NT2/D1 (cell line): Measurements from ENCODE around the gene SPEN.

Source experiments
- YY1 ChIP-seq: IDR thresholded peaks from 2 replicates; pipeline ENCODE4 v1.6.1; 2011; ENCODE audit not compliant: insufficient read length, insufficient read depth
- ZNF274 ChIP-seq: IDR thresholded peaks from 2 replicates; pipeline ENCODE4 v1.6.1; 2011; ENCODE audit warnings: mild to moderate bottlenecking, low read depth, low read length

DNA sequence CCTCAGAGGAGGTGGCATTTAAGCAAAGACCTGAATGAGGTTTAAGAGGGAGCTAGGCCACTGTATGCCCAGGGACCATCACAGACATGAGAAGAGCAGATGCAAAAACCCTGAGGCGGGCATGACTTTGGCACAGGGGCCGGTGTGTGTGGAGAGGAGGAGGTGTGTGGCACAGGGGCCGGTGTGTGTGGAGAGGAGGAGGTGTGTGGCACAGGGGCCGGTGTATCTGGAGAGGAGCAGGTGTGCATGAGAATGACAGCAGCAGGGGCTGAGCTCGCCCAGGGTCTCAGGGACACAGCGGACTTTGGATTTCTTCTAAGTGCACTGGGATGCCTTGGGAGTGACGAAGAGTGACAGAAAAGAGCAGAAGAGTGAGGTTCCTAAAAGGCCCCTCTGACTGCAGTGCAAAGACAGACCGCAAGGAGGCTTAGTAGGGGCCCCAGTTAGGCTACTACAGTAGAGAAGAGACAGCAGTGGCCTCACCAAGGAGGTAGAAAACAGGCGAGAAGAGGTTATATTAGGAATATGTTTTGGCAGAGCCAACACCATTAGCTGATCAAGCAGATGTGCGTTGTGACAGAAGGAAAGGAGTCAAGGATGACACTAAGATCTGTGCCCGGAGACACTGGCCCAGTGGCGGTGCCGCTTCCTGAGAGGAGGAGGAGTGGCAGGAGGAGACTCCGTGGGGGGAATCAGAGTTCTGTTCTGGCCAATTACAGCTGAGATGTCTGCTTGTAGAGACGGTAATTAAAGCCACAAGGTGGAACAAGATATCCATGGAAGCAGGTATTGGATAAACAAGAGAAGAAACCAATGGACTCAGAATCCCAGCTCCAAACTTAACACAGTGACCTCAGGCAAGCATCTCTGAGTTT is 110.0 kb downstream of the SPEN start:
- TF ChIP-seq YY1 (no peak), ZNF274 (no peak)
